HK-2 (cell line): ENCODE results near the gene FKBP7.
"Not testable (repeated sequence)": the region's sequence is repeated elsewhere in the genome, so short reads cannot be mapped to it uniquely, and the experiment has no call there.

Source experiments
- DNase-seq: peaks from one replicate; pipeline ENCODE4 v3.0.0-alpha.2; 2018; ENCODE audit not compliant: unreplicated experiment

FKBP7 gene

DNA sequence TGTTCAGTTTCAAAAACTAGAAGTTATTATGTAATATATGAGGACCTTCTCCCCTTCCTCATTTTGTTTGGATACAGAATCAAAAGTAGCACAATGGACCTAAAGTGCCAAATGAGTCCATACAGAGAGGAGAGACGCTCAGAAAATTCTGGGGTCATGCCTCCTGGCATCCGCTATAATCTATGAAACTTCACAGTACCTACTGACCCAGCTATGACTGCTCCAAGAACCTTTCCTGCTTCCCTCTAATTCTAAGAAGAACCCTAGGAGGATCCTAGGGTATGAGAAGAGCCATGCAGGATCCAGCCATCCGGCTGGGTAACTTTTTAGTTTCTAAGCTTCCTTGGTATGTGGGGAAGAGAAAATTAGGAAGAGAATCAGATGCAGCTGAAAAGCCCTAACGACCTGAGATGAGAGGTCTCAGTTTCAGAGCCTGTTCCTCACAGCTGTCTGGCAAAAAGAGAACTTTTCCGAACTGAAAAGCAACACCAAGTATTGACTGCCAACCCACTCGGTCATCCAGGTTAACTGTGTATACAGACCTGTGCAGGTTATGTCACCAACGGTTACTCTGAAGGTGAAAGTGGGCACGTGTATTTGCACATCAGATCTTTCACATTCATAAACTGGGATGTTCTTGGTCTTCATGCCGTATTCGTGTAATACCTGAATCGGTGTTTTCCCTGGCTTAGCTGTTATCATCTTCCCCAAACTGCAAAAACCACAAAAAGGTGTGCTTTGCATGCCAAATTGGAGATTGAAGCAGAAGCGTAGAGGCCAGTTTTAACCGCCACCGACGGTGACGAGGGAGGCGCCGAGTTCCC is 28.5 kb downstream of the FKBP7 start:
- DNase-seq: no peak

DNA sequence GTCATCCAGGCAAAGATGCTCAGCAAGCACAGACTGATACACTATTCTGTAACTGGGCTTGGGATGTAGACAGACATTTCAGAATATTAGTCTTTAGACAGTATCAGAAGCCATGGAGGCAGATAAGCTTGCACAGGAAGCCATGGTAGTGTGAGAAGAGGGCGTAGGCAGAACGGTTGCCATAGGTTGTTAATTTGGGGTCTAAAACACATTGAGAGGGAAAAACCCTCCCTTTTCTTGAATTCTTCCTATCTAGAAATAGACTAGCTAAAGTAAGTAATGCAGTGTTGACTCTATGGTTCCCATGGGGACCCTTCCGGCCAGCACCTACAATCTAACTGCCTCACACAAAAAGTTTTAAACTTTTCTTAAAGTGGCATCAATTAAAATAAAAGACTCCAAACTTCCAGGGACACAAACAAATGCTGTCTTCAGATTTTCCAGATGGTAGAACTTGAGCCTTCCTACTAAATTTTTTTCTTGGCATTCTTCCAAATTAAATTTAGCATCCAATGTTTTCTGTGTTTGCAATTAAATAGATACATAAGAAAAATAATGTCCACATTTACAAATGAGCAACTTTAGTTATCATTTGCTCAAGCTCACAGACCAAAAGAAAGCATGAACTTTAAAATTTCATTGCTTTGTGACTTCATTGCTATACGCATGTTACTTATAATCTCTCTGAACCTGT is 29.3 kb downstream of the FKBP7 start:
- DNase-seq: no peak

DNA sequence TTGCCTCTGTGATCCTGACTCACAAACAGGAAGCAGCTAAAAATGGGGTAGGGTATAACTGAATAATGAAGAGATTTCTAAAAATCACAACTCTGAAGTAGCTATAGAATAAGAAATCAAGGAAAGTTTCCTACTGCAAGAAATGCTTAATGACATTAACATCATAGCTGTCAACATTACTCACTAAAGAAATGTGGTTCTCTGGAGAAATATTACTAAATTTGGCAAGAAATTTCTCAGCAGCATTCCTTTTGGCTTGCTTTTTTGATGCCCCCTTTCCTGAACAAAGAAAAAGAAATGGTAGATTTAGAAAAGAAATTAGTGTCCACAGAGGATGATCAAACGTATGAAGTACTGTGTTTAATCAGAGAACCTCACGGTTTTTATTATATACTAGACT is 37.0 kb downstream of the FKBP7 start:
- no peak for DNase-seq

DNA sequence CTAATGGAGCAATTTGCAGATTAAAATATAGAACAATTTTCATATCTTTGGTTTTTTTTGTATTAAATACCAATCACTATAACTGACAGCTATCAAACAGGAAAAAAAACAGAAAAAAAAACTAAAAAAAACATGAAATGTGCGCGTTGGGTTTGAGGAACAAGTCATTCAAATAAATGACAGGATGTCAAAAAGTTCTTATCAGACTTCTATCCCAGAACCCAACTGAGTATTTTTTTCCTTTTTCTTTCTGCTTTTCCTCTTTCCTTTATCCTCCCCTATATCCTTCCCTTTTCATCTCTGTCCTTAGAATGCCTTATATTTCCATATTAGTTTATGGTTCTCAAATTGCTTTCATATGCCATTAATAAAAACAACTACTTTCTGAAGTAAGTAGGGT is 41.7 kb downstream of the FKBP7 start:
- no peak for DNase-seq

DNA sequence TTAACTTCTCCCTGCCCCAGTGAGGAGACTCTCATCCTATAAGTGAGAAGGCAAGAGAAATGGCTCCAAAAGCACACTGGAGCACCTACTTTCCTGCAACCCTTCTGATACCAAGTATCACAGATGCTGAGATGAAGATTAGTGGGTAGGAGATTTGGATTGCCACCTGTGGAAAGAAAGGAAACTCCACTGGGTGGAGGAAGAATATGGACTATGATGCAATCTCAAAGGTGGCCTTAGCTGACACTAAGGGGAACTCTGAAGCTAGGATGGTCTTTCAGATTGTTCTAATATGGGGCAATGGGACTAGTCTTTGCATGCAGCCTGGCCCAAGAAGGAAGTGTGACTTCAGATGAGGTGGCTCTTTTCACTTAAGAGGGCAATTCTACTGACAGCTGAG is 49.1 kb downstream of the FKBP7 start:
- DNase-seq: no peak

DNA sequence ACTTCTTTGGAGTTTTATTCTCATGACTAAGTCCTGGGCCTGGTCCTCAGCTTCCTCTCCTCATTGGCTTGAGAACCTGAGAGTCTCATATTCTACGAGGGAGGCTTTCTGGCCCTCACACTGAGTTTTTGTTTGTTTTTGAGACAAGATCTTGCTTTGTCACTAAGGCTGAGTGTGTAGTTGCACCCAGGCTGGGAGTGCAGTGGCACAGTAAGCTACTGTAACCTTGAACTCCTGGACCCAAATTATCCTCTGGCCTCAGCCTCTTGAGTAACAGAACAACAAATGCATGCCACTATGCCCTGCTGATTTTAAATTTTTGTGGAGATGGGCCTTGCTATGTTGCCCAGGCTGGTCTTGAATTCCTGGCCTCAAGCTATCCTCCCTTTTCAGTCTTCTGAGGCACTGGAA is 50.0 kb downstream of the FKBP7 start:
- DNase-seq: no peak

DNA sequence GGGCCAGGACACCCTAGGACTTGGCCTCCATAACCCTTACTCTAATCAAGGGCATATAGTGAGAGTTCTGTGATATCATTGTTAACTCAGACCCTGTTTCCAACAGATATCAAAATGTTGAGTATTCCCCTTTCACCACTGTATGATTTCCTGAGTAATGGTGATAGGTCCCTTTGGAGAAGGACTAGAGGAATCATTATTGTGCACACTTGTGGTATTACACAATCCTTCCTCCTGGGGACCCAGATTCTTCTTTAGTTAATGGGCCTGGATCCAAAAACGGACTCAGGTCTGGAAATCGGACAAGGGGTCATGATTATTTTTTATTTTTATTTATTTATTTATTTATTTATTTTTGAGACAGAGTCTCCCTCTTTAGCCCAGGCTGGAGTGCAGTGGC is 50.9 kb downstream of the FKBP7 start:
- no peak for DNase-seq

DNA sequence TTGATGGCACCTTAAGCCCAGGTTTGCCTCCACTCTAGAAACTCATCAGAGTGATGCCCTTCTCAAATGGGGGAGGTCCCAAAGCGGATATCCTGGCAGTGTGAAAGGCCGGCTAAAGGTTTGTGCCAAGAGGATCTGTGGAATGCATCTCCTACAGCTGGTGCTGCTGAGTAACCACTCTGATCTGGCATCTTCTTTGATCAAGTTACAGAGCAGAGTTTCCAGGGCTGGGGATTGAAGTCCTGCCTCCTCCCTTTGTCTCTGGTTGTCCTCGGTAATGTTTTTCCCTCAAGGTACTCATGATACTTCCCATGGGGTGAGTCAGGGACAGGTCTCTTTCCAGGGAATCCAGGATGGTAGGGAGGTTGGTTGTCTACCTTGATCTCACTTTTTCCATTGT is 52.0 kb downstream of the FKBP7 start:
- no peak for DNase-seq

DNA sequence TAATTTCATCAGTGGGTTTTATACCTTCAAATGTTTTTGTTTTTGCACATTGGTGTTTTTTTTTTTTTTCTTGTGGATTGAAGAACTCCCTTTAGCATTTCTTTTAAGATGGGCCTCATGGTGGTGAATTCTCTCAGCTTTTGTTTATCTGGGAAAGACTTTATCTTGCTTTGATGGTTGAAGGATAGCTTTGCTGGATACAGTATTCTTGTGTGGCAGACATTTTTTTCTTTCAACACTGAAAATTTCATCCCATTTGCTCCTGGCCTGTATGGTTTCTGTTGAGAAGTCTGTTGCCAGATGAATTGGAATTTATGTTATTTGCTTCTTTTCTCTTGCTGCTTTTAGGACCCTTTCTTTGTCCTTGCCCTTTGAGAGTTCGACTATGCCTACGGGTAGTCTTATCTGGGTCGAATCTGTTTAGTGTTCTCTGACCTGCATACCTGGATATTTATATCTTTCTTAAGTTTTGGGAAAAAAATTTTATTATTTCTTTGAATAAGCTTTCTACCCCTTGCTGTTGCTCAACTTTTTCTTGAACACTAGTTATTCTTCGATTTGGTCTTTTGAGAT is 53.1 kb downstream of the FKBP7 start:
- no peak for DNase-seq

DNA sequence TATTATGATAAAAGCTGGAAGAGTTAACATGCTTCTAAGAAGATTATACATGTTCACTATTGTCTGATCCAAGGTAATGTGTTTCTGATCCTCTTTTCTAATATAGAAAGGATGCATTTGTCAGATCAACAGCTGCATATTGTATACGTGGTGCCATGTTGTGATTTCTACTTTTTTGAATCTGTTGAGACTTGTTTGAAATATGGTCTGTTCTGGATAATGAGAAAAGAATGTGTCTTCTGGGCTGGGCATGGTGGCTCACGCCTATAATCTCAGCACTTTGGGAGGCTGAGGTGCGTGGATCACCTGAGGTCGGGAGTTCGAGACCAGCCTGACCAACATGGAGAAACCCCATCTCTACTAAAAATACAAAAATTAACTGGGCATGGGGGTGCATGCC is 54.7 kb downstream of the FKBP7 start:
- not testable (repeated sequence) for DNase-seq

DNA sequence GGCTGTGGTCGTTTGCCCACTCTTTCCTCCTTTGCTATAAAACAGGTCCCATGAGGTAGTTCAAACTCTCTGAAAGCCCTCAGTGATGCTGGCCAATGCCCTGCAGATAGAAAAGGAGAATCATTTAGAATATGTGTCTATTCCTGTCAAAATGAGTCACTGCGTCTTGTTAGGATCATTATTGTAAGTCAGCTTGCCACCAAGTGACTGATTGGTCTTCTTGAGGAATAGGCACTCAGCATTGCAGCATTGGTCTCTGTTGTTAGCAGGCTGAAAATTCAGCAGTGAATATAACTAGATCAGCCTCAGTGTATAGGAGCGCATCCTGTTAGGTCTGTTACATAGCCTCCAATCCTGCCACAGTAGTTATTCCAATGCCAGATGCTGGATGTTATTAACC is 56.3 kb downstream of the FKBP7 start:
- DNase-seq: no peak

DNA sequence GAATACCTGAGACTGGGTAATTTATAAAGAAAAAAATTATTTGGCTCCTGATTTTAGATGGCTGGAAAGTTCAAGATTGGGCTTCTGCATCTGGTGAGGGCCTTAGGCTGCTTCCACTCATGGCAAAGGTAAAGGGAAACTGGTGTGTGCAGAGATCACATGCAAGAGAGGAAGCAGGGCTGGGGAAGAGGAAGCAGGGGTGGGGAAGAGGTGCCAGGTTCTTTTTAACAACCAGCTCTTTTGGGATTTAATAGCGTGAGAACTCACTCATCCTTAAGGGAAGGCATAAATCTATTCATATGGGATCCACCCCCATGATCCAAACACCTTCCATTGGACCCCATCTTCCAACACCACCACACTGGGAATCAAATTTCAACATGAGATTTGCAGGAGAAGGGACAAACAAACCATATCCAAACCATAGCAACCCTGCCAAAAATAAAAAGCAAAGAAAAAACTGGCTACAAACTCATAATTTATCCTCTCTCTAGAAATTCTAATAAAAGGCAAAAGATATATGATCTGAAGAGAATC is 57.9 kb downstream of the FKBP7 start:
- no peak for DNase-seq

DNA sequence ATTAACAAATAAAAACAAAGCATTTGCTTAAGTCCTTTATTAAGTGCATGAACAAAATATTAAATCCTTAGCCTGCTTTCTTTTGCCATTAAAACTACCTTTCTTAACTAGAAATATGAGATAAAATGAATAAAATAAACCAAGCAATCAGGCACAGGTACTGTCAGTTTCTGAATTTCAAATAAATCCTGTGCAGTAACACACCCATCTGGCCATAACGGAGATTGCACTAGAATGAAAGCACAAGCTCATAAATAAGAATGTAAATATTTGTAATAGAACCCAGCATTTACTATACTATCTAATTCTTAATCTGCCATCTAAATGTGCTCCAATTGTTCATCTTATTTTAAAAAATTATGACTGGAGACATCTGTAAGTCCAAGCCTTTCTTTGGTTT is 59.3 kb downstream of the FKBP7 start:
- DNase-seq: no peak

DNA sequence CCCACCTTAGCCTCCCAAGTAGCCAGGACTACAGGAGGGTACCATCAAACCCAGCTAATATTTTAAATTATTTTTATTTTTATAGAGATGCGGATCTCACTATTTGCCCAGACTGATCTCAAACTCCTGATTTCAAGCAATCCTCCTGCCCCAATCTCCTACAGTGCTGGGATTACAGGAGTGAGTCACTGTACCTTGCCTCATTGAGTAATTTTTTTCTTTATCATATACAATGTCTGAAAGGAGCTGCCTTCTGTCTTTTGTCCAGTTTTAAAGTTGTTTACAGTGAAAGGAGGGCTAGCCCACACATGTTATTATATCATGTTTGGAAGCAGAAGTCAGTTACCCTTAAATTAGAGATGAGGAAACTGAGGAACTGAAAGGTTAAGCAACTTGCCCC is 60.0 kb downstream of the FKBP7 start:
- DNase-seq: no peak

DNA sequence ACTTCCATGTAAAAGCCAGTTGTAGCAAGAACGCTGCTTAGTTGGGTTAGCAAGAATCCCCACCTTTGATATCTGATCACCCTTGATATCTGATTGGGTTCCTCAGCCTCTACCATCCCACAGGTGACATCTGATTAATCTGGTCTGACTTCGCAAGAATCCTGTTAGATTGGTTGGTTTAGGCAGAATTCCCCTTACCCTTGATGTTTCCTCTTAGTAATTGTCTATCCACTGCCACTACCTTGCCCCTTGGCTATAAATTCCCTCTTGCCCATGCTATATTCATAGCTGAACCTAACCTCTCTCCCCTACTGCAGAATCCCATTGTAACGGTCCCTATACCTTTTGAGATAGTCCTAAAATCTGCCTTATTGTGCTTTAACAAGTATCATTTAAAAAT is 60.5 kb downstream of the FKBP7 start:
- no peak for DNase-seq

DNA sequence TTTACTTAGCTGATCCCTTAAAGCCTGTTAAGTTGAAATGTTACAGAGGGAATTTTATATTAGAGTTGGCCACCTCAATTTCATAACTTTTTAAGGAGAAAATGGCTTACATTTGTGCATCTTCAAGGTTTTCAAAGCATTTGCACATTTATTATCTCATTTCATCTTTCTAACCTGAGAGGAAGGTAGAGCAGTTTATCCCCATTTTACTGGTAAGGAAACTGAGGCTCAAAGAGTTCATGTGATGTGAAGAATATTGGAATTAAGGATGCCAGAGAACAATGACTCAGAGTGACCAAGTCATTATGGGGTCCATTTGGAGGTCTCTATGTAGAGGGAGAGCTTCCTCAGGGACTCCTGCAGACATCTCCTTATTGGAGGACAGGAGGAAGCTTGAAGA is 62.4 kb downstream of the FKBP7 start:
- DNase-seq: no peak

DNA sequence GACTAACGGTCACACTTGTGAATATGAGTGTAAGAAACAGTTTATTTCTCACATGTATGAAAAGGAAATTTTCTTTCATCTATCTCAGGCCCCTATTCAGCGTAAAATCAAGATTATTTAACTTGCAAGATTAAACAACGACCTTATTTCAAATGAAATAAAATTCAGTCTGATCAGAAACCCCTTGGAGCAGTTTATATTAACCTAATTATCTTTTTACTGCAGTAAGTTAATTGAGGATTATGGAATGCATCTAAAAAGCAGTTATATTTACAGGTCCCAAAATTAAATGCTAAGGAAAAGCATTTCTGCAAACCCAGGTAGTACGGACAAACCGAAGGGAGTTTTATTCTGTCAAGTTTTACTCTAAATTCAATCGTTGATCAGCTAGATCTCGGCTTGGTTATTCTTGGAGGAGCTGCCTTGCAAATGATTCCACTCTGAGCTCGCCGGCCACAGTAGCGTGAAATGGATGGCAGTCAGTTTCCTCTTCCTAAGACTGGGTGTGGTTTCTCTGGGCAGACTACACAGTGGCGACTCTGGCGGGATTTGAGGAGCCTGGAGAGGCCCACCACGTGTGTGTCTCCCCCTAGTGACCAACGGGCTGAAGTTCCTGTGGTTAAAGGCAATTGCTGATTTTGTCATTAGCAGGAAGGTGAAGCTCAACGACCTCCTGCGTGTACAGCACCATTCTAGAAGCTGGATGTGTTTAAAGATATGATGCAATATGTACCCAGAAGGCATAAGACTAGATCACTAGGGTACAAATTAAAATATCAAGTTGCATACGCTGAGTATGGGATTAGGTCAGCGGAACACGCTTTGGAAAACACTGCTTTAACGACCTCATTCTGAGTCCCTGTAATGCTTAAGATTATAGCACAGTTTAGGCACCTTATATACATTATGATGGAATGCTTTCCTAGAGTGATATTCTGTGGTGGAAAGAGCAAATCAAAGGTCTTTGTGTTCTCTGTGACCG is 63.8 kb downstream of the FKBP7 start:
- DNase-seq: peak; percentile 90
